Activated B cell treated with CpG ODN at 0.5 μM for 24 hours (primary cell): ENCODE results near the gene HAPSTR1. TPM values are rescaled to one million over a fixed set of nuclear protein-coding genes. Genes with fewer than 3 reads are reported as not detected.

Source experiments
- ATAC-seq: fragments of 200-7000 bp; cut with Tn5 transposase; one replicate; pipeline ENCODE4 v1.10.0; 2021; ENCODE audit warnings: low read depth, mild to moderate bottlenecking, moderate library complexity
- CTCF ChIA-PET: fragments of 350-600 bp; sonication (Branson Sonifier 250); formaldehyde crosslinking; loops from one replicate; lab custom pipeline; 2021; ENCODE audit warnings: antibody characterized with exemption; lab: Charles Lee
- POLR2A ChIA-PET: fragments of 350-600 bp; sonication (Branson Sonifier 250); formaldehyde crosslinking; loops from one replicate; lab custom pipeline; 2021; ENCODE audit warnings: antibody characterized with exemption; lab: Charles Lee
- DNase-seq: peaks from one replicate; pipeline ENCODE4 v3.0.0; 2022
- H3K27ac Mint-ChIP-seq: one replicate; pipeline ENCODE4 v1.8.0; 2020; ENCODE audit warnings: mixed read lengths
- H3K27me3 Mint-ChIP-seq: one replicate; pipeline ENCODE4 v1.8.0; 2021; ENCODE audit warnings: mixed read lengths
- H3K36me3 Mint-ChIP-seq: one replicate; pipeline ENCODE4 v1.8.0; 2021; ENCODE audit warnings: low read depth, mixed read lengths
- H3K4me1 Mint-ChIP-seq: one replicate; pipeline ENCODE4 v1.8.0; 2021; ENCODE audit warnings: mixed read lengths
- H3K4me3 Mint-ChIP-seq: one replicate; pipeline ENCODE4 v1.8.0; 2020; ENCODE audit warnings: mild to moderate bottlenecking, mixed read lengths
- H3K9me3 Mint-ChIP-seq: one replicate; pipeline ENCODE4 v1.8.0; 2020; ENCODE audit warnings: mixed read lengths
- CTCF ChIP-seq: fragments of 200-600 bp; IDR thresholded peaks from one replicate; pipeline ENCODE4 v1.8.0; 2022; ENCODE audit warnings: antibody characterized with exemption, mild to moderate bottlenecking
- intact Hi-C: fragments of 100-400 bp; cut with micrococcal nuclease; formaldehyde crosslinking; loops from one replicate; pipeline ENCODE4 v1.15.1; 2024
- total RNA-seq: library from RNA; stranded (reverse); gene quantifications from 2 replicates; pipeline ENCODE4 v1.2.3, GENCODE V29; 2022

Gene HAPSTR1
- total RNA-seq, 1 donor from 2014 or later = 85.6 TPM

GRCh38 chr16:9112166-9112843 lies 20.9 kb downstream of the HAPSTR1 start:
- no peak for DNase-seq
- Mint-ChIP-seq H3K4me3 (no peak overlapping the region), H3K36me3 (peaks cover 90% of the 10 kb centered on the region), H3K27ac (peak overlapping the region; percentile 24), H3K9me3 (no peaks in the 10 kb centered on the region), H3K4me1 (peaks cover 89% of the 10 kb centered on the region), H3K27me3 (no peaks in the 10 kb centered on the region)
- TF ChIP-seq CTCF = no peak
- ChIA-PET CTCF (no interaction called here), POLR2A (interaction anchor here (1.2 to 1.6 kb wide), 2 partner anchors 9 to 21 kb away, joined by 3 to 8 read pairs; partner anchors contain the start of gene HAPSTR1)
- no peak for ATAC-seq
- intact Hi-C loops = loop anchor here (2.0 kb wide), 1 partner anchor 14 kb away; no protein-coding TSS in a partner anchor

GRCh38 chr16:9112844-9113186 lies 21.4 kb downstream of the HAPSTR1 start:
- CTCF ChIA-PET = no interaction called here
- intact Hi-C loops = loop anchor here (2.0 kb wide), 1 partner anchor 14 kb away; no protein-coding TSS in a partner anchor

GRCh38 chr16:9113707-9114106 lies 22.3 kb downstream of the HAPSTR1 start:
- TF ChIP-seq CTCF = no peak
- ATAC-seq (no peak), DNase-seq (no peak)
- Mint-ChIP-seq H3K4me3 (no peak overlapping the region), H3K27ac (peak overlapping the region; percentile 37), H3K9me3 (no peaks in the 10 kb centered on the region), H3K4me1 (peaks cover 90% of the 10 kb centered on the region), H3K27me3 (no peaks in the 10 kb centered on the region), H3K36me3 (peaks cover 92% of the 10 kb centered on the region)
- POLR2A ChIA-PET = interaction anchor here (1.6 to 1.8 kb wide), 2 partner anchors 11 to 23 kb away, joined by 6 to 8 read pairs; partner anchors contain the start of gene HAPSTR1
- CTCF ChIA-PET = no interaction called here
- intact Hi-C loops = loop anchor here (2.0 kb wide), 1 partner anchor 15 kb away; no protein-coding TSS in a partner anchor

More at GRCh38 chr16:9112844-9113186, 21.4 kb downstream of the HAPSTR1 start:
- H3K27me3 Mint-ChIP-seq = no peaks in the 10 kb centered on the region
- no peak overlapping the region for H3K27ac Mint-ChIP-seq
- no peak for DNase-seq
- peaks cover 89% of the 10 kb centered on the region for H3K4me1 Mint-ChIP-seq
- no peak for TF ChIP-seq CTCF
- ATAC-seq = no peak
- H3K36me3 Mint-ChIP-seq = peaks cover 90% of the 10 kb centered on the region
- H3K4me3 Mint-ChIP-seq = no peak overlapping the region
- no peaks in the 10 kb centered on the region for H3K9me3 Mint-ChIP-seq
- POLR2A ChIA-PET = interaction anchor here (1.2 to 1.6 kb wide), 2 partner anchors 10 to 22 kb away, joined by 3 to 8 read pairs; partner anchors contain the start of gene HAPSTR1

- Mint-ChIP-seq H3K4me1 (peaks cover 90% of the 10 kb centered on the region), H3K9me3 (no peaks in the 10 kb centered on the region), H3K36me3 (peaks cover 92% of the 10 kb centered on the region), H3K4me3 (no peak overlapping the region), H3K27me3 (no peaks in the 10 kb centered on the region), H3K27ac (peak overlapping the region; percentile 37)
- DNase-seq = no peak
- ChIA-PET POLR2A (interaction anchor here (1.8 kb wide), 1 partner anchor 11 kb away, joined by 6 read pairs; no protein-coding TSS in a partner anchor), CTCF (no interaction called here)
- no peak for ATAC-seq
- TF ChIP-seq CTCF = no peak
- intact Hi-C loops = no loop called here
Measured at GRCh38 chr16:9114112-9114511, 22.7 kb downstream of the HAPSTR1 start.

GRCh38 chr16:9114842-9115241 lies 23.4 kb downstream of the HAPSTR1 start:
- no peak overlapping the region for H3K4me3 Mint-ChIP-seq
- no peak for ATAC-seq

More at GRCh38 chr16:9114842-9115241, 23.4 kb downstream of the HAPSTR1 start:
- no peaks in the 10 kb centered on the region for H3K27me3 Mint-ChIP-seq
- CTCF ChIA-PET = no interaction called here
- H3K4me1 Mint-ChIP-seq = peaks cover 87% of the 10 kb centered on the region
- POLR2A ChIA-PET = interaction anchor here (1.8 kb wide), 1 partner anchor 12 kb away, joined by 6 read pairs; no protein-coding TSS in a partner anchor
- DNase-seq = no peak
- H3K9me3 Mint-ChIP-seq = no peaks in the 10 kb centered on the region
- TF ChIP-seq CTCF = no peak
- intact Hi-C loops = no loop called here
- peaks cover 92% of the 10 kb centered on the region for H3K36me3 Mint-ChIP-seq
- peak overlapping the region; percentile 37 for H3K27ac Mint-ChIP-seq
